Stomach (tissue), 19 donors: ENCODE data around the gene KLRF1. TPM values are rescaled to one million over a fixed set of nuclear protein-coding genes. Genes with fewer than 3 reads are reported as not detected.

Source experiments
- DNase-seq, 2 donors: peaks; one replicate each; pipeline versions ENCODE4 v3.0.0 to v3.0.0-alpha.2; 2013 to 2019
- H3K27ac ChIP-seq, 5 donors: fragments of 200-600 bp in 4 of 5; sonication (generic) in 4 of 5; one replicate each; pipeline ENCODE4 v1.5.1; 2013 to 2019; ENCODE audit warnings: mild to moderate bottlenecking in 1 of 5, moderate library complexity in 1 of 5
- H3K27me3 ChIP-seq, 3 donors: fragments of 200-600 bp; sonication (generic); one replicate each; pipeline ENCODE4 v1.5.1; 2017 to 2019; ENCODE audit warnings: mixed run types in 1 of 3
- H3K36me3 ChIP-seq, 4 donors: fragments of 200-600 bp; sonication (generic); 1 replicate in 3 of 4; 2 replicates in 1 of 4; pipeline ENCODE4 v1.5.1; 2016 to 2019
- H3K4me1 ChIP-seq, 4 donors: fragments of 200-600 bp; sonication (generic); one replicate each; pipeline ENCODE4 v1.5.1; 2016 to 2019
- H3K4me3 ChIP-seq, 4 donors: fragments of 200-600 bp; sonication (generic) in 3 of 4; one replicate each; pipeline ENCODE4 v1.5.1; 2016 to 2019; ENCODE audit warnings: mild to moderate bottlenecking in 1 of 4
- H3K9me3 ChIP-seq, 4 donors: fragments of 200-600 bp; sonication (generic); one replicate each; pipeline ENCODE4 v1.5.1; 2016 to 2019
- CTCF ChIP-seq, 7 experiments: fragments of 450-650 bp in 4 of 7; fragments of 200-600 bp in 3 of 7; sonication (generic) in 3 of 7; IDR thresholded peaks; one replicate each; pipeline ENCODE4 v1.5.1; 2016 to 2019; ENCODE audit warnings: antibody characterized with exemption in 7 of 7, control low read depth in 2 of 7, mild to moderate bottlenecking in 1 of 7
- EP300 ChIP-seq: sonication (generic); formaldehyde crosslinking; IDR thresholded peaks from one replicate; pipeline ENCODE4 v1.6.1; 2017; ENCODE audit warnings: antibody characterized with exemption
- POLR2A ChIP-seq, 4 donors: fragments of 450-650 bp; IDR thresholded peaks; one replicate each; pipeline ENCODE4 v1.6.1; 2016; ENCODE audit warnings: antibody characterized with exemption in 4 of 4, control low read depth in 2 of 4, mild to moderate bottlenecking in 1 of 4, moderate library complexity in 1 of 4
- POLR2AphosphoS5 ChIP-seq, 3 donors: sonication (generic); formaldehyde crosslinking; IDR thresholded peaks; one replicate each; pipeline ENCODE4 v1.6.1; 2016; ENCODE audit warnings: antibody characterized with exemption in 3 of 3
- WGBS, 5 donors: extraction: QIAGEN DNeasy Blood & Tissue Kit in 3 of 5; methylation state at CpG; one replicate each; pipeline versions ENCODE4 v1.1.5 to v1.1.7; 2013 to 2018; 5-methylcytosine and 5-hydroxymethylcytosine counted together
- intact Hi-C: fragments of 100-400 bp; cut with DNase I; formaldehyde crosslinking; loops from one replicate; pipeline ENCODE4 v1.15.1; 2023; ENCODE audit warnings: low total_unique reads
- long read RNA-seq, 10 donors: transcript quantifications; one replicate each; lab custom pipeline, GENCODE V29; 2026
- polyA plus RNA-seq, 3 donors: library from polyadenylated mRNA; stranded (reverse); fragments of 200-250 nt; gene quantifications; one replicate each; pipeline ENCODE4 v1.2.3, GENCODE V29; 2013
- total RNA-seq, 5 donors: library from RNA; depleted of rRNA; stranded (reverse); fragments of >200 nt; gene quantifications; one replicate each; pipeline versions ENCODE4 v1.1.0 to v1.2.3, GENCODE V29; 2014 to 2016
- donor health status: healthy with polysubstance abuse.
- donor health status: Bipolar disorder and iron deficiency.
- donor health status: healthy.

Gene KLRF1
- 1 to 10 TPM in 2 of 5 donors, not detected in 3; 2.2 to 4.5 TPM for total RNA-seq
- polyA plus RNA-seq: 1 to 10 TPM in 2 of 3 donors, under 1 TPM in 1; 0.78 to 3.2 (median 1.9) TPM
- long read RNA-seq, donor 1: 0 reads
- long read RNA-seq, donor 2: 0 reads
- long read RNA-seq, donor 3: 0 reads
- long read RNA-seq, donor 4: 0 reads
- long read RNA-seq, donor 5: 0 reads
- long read RNA-seq, donor 6: 0 reads
- long read RNA-seq, donor 7, partial matches to known transcripts: 0 of 1 reads
- long read RNA-seq, donor 7, other reads (novel, unspliced or antisense): 0 of 1 reads
- long read RNA-seq, donor 8: 0 reads
- long read RNA-seq, donor 9: 0 reads
- long read RNA-seq, donor 10: 0 reads

DNA sequence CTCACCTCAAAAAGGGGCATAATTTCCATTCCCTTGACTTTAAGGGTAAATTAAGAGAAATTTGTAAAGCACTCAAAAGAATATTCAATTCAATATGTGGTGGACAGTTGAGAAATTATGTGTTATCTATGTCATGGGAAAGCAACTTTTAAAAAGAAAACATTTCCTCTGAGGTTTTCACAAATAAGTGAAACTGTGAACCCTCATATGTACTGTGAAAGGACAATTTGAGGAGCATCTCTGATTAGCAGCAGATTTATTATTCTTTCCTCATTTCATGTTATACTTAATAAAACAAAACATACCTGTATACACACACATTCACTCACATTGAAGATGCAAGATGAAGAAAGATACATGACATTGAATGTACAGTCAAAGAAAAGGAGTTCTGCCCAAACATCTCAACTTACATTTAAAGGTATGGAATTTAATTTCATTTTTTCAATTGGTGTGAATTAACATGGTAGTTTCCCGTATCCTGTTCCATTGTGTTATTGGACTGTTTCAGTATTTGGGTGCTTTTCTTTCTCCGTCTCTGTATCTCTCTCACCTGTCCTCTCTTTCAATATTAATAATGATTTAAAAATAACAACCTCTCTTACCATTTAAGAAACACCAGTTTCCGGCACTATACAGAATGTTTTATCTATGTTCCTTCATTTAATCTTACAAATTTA is at the start of gene KLRF1:
Gene KLRF1 (plus strand): TSS at position 273 of the 680 bp plus-strand sequence. CDS start 64 bp downstream, at position 337.
- H3K9me3 ChIP-seq: no peaks in the 10 kb centered on the region
- H3K4me1 ChIP-seq: no peaks in the 10 kb centered on the region
- intact Hi-C loops: no loop called here
- H3K27me3 ChIP-seq: no peaks in the 10 kb centered on the region
- no peak for DNase-seq
- H3K27ac ChIP-seq: no peak within 1 kb of the TSS
- H3K4me3 ChIP-seq: no peak within 1 kb of the TSS
- H3K36me3 ChIP-seq: no peaks in the 10 kb centered on the region
- 80 to 85% (median 83%) methylated on average over 3 of the region's 3 CpGs for WGBS, 5 donors
- TF ChIP-seq EP300 (no peak), POLR2A (IDR thresholded peaks at IDR 0.05) (no peak), POLR2AphosphoS5 (IDR thresholded peaks at IDR 0.05) (no peak), CTCF (IDR thresholded peaks at IDR 0.05) (no peak)

- intact Hi-C loops: no loop called here
- Histone ChIP-seq H3K27ac (peak overlapping the region in 1 of 5 donors; percentile 5), H3K36me3 (no peaks in the 10 kb centered on the region), H3K4me3 (no peak overlapping the region), H3K27me3 (no peaks in the 10 kb centered on the region), H3K4me1 (peaks cover 0 to 6% (median 3%) of the 10 kb centered on the region in 4 donors), H3K9me3 (no peaks in the 10 kb centered on the region)
- no peak for TF ChIP-seq EP300
- no peak for TF ChIP-seq POLR2AphosphoS5 (IDR thresholded peaks at IDR 0.05)
- no peak for TF ChIP-seq CTCF (IDR thresholded peaks at IDR 0.05)
- TF ChIP-seq POLR2A (IDR thresholded peaks at IDR 0.05): no peak
- no peak for DNase-seq
- WGBS, 5 donors: 47 to 62% (median 54%) methylated on average over 4 of the region's 4 CpGs
These were observed 48.1 kb upstream of the KLRF1 start for GRCh38 chr12:9779209-9779608.

DNA sequence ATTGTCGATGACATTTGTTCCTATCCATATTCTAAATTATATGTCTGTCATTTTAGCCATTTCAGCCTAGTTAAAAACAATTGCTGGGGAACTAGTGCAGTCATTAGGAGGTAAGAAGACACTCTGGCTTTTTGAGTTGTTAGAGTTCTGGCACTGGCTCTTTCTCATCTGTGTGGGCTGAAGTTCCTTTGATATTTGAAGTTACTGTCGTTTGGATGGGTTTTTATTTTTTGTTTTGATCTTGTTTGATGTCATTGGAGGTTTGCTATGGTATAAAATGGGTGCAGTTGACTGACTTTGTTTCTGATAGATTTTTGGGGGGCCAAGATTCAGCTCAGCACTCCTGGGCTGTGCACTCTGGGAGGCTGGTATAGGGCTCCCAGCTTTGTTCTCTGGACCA is 45.9 kb upstream of the KLRF1 start:
- WGBS, 5 donors: 76 to 89% (median 84%) methylated on average over 2 of the region's 2 CpGs
- intact Hi-C loops: no loop called here
- Histone ChIP-seq H3K27ac (no peak overlapping the region), H3K4me3 (no peak overlapping the region), H3K4me1 (no peaks in the 10 kb centered on the region), H3K9me3 (no peaks in the 10 kb centered on the region), H3K36me3 (no peaks in the 10 kb centered on the region), H3K27me3 (no peaks in the 10 kb centered on the region)
- no peak for DNase-seq
- no peak for TF ChIP-seq POLR2AphosphoS5 (IDR thresholded peaks at IDR 0.05)
- TF ChIP-seq POLR2A (IDR thresholded peaks at IDR 0.05): no peak
- TF ChIP-seq CTCF (IDR thresholded peaks at IDR 0.05): no peak
- no peak for TF ChIP-seq EP300

DNA sequence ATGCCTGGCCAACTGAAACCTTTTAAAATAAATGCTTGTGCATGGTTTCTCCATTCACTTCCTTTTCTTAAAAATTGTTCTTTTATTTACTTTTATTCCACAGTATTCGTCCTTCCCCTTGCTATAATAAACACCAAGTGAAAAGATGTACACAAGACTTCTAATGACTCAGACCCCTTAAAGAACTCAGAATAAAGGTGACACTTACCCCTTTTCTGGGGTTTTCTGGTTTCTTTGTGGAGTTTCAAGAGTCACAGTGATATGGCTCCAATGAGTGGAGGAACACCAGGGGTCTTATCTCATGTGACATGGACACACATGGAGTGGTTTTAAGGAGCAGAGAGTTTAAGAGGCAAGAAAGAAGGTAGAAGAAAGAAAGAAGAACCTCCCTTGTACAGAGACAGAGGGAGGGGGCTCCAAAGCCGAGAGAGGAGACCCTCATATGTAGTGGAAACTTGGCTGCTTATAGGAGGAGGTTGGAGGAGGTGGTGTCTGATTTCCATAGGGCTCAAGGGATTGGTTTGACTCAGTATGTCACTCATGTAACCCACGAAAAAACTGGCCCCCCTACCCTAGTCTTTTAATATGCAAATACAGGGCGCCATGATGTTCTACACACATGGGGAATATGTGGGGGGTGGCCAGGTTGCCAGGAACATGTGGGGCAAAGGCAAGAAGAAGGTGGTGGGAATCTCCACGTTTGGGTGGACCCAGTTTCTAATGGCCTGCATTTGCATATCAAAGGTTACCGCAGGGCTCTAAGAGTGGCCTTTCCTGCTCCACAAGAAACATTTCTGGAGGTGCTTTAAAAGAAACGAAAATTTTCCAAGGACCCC is 44.5 kb upstream of the KLRF1 start:
- 64 to 73% (median 70%) methylated on average over 7 of the region's 7 CpGs for WGBS, 5 donors
- Histone ChIP-seq H3K36me3 (no peaks in the 10 kb centered on the region), H3K27ac (no peak overlapping the region), H3K27me3 (no peaks in the 10 kb centered on the region), H3K4me1 (no peaks in the 10 kb centered on the region), H3K9me3 (no peaks in the 10 kb centered on the region), H3K4me3 (no peak overlapping the region)
- TF ChIP-seq EP300: no peak
- TF ChIP-seq POLR2AphosphoS5 (IDR thresholded peaks at IDR 0.05): no peak
- no peak for TF ChIP-seq POLR2A (IDR thresholded peaks at IDR 0.05)
- TF ChIP-seq CTCF (IDR thresholded peaks at IDR 0.05): no peak
- intact Hi-C loops: no loop called here
- no peak for DNase-seq
